GM12801 (cell line): ENCODE results near the gene TCF7L2.

ENCODE experiments used
- CTCF ChIP-seq: IDR thresholded peaks from one replicate; pipeline ENCODE4 v1.5.1; 2011; ENCODE audit warnings: control low read depth; ENCODE audit not compliant: insufficient read length; ENCODE audit errors: extremely low read depth

The TCF7L2 gene

GRCh38 chr10:113076949-113077348 is 126.9 kb downstream of the TCF7L2 start:
- no peak for TF ChIP-seq CTCF

DNA sequence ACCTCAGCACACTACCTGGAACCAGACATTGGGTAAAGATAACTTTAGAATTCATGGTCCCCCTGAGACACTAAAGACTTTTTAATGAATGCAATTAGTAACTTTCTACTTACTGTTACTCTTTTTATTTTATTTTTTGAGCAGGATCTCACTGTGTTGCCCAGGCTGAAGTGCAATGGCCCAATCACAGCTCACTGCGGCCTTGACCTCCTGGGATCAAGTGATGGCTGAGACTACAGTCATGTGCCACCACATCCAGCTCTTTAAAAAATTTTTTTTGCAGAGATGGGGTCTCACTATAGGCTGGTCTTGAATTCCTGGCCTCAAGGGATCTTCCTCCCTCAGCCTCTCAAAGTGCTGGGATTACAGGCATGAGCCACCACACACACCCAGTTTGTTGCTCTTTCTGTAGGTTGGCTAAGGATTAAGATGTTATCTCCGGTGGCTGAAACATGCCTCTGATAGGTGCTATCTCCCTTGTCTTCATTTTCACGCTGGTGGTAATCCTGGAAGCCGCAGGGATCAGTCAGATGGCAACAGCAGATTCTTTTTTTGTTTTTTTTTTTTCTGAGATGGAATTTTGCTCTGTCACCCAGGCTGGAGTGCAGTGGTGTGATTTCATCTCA is 128.3 kb downstream of the TCF7L2 start:
- TF ChIP-seq CTCF: no peak

- no peak for TF ChIP-seq CTCF
Measured at GRCh38 chr10:113080061-113080924, 130.2 kb downstream of the TCF7L2 start.

GRCh38 chr10:113080925-113081229 is 130.8 kb downstream of the TCF7L2 start:
- no peak for TF ChIP-seq CTCF

DNA sequence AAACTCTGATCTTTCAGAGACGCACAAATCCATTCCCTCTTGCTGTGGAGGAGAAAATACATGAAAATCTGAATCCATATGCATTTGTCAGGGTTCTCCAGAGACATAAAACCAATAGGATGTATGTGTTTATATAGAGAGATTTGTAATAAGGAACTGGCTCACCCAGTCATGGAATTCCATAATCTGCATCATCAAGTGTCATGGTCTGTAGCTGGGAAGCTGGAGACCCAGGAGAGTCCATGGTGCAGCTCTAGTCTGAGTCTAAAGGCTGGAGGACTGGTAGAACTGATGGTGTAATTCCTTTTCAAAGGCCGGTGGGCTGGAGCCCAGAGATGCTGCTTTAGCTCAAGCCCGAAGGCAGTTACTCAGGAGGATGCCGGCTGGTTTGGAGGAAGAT is 134.0 kb downstream of the TCF7L2 start:
- no peak for TF ChIP-seq CTCF

DNA sequence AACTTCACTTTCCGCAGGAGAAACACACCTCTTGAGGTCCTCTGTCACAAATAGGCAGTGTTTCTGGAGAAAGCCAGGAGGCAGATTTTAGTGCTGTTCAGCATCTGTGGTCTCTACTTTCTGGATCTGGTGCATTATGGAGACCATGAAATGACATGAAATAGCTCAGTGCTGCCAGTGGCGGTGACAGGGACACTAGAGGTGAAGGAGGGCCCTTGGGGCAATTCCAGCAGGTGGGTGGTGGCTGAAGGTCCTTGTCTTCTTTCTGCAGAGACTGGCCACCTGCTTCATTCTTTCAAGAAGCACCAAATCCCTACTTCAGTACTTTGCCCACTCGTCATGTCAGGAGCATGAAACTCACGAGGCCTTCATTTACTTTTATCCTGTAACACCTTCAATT is 135.7 kb downstream of the TCF7L2 start:
- no peak for TF ChIP-seq CTCF

DNA sequence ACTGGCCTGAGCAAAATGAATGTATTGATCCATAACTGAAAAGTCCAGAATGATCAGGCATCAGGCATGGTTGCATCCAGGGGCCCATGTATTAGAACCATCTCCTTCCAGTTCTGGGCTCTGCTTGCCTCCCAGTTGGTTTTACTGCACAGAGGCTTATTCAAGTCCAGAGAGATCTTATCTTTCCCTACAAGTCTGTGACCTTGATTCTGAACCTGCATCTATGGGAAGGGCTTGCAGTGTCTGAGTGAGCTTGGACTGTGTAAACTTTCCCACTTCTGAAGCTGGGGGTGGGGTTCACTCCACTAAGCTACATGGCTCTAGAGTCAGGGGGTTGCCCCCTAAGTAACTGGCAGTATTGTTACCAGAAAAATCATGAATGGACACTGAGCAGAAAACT is 136.2 kb downstream of the TCF7L2 start:
- TF ChIP-seq CTCF: no peak
